GM12892 (cell line): ENCODE results near the gene SRCIN1.

ENCODE experiments used
- DNase-seq: peaks from one replicate; pipeline ENCODE4 v3.0.0; 2011; ENCODE audit not compliant: insufficient read length
- FAIRE-seq: peaks from 2 replicates; lab custom pipeline; 2011; peaks lifted over from hg19 to GRCh38; lab: Jason Lieb, UNC
- POLR2A ChIP-seq: IDR thresholded peaks from 2 replicates; pipeline ENCODE4 v1.6.1; 2011; ENCODE audit warnings: low read depth, low read length, control low read depth
- POLR2AphosphoS5 ChIP-seq: IDR thresholded peaks from 2 replicates; pipeline ENCODE4 v1.6.1; 2011; ENCODE audit warnings: low read depth, low read length, control low read depth
- TAF1 ChIP-seq: IDR thresholded peaks from 2 replicates; pipeline ENCODE4 v1.6.1; 2011; ENCODE audit warnings: low read depth, mild to moderate bottlenecking, control low read depth, low read length, borderline replicate concordance

Gene SRCIN1

DNA sequence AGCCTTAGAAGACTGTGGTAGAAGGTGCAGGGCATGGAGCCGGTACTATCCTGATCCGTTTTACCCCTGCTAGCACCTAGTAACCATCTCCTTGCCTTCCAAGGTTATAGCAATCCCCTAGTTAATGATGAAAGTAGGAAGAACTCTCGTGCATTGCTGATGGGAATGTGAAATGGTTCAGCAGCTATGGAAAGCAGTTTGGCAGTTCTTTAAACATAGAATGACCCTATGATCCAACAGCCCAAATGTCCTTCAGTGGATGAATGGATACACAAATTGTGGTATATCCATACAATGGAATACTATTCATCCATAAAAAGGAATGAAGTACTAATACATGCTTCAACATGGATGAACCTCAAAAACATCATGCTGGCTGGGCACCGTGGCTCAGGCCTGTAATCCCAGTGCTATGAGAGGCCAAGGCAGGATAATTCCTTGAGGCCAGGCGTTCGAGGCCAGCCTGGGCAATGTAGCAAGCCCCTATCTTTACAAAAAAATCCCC is 6.2 kb upstream of the SRCIN1 start:
- FAIRE-seq (no peak), DNase-seq (no peak)

DNA sequence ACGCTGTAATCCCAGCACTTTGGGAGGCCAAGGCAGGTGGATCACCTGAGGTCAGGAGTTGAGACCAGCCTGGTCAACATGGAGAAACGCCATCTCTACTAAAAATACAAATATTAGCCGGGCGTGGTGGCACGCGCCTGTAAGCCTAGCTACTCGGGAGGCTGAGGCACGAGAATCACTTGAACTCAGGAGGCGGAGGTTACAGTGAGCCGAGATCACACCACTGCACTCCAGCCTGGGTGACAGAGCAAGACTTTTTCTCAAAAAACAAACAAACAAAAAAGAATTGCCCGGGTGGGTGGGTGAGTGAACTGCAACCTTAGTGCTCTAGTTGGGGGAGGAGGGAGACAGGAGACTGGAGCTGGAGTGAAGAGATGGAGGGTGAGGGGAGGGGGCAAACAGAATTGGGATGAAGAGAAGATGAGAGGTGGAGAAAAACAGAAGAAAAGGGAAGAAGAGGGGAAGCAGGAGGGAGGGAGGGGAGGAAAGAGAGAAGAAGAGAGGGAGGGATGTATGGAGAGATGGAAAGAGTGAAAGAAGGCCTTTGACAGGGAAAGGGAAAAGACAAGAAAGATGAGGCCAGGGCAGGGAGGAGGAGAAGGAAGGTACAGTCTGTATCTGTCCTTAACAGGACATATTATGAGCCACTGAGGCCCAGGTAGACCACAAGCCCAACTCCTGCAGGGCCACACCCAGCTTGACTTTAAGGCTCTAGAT is 5.5 kb upstream of the SRCIN1 start:
- FAIRE-seq (no peak), DNase-seq (no peak)
- TF ChIP-seq POLR2A = no peak
- TF ChIP-seq POLR2AphosphoS5 = no peak
- TF ChIP-seq TAF1 = no peak

More for the DNA sequence above, 6.2 kb upstream of the SRCIN1 start:
- TF ChIP-seq POLR2A (no peak), TAF1 (no peak), POLR2AphosphoS5 (no peak)

DNA sequence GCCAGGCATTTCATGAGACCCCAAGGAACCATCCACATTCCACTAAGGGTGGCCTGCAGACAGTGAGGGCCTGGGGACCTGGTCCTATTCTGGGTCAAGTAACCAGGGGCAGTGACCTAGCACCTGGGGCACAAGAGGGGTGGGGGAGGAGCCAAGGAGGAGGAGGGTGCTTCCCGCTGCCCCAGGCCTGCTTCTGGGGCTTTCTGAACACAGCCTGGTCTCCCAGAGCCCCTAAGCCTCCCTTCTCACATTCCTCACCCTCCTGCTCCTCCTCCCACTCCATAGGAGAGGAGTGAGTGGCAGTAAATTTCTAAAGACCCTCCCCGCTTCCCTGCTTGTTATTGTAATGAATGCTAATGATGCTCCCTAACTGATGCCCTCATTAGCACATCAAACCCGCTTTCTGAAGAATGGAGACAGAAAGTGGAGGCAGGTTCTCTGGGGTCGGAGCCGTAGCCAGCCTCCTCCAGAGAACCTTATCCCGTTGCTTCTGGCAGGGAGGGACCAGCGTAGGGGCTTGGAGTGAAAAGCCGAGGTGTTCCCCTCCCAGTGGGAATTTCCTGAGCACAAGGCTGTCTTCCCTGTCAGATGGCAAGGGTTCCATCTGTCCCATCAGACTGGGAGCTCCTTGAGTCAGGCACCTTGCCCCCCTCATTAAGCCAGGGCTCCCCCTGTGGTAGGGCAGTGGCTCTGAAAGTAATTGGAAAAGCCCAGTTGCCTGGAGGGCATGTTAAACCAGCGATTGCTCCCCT is 3.7 kb upstream of the SRCIN1 start:
- TF ChIP-seq POLR2A (no peak), TAF1 (no peak), POLR2AphosphoS5 (no peak)
- DNase-seq = no peak
- FAIRE-seq = no peak

DNA sequence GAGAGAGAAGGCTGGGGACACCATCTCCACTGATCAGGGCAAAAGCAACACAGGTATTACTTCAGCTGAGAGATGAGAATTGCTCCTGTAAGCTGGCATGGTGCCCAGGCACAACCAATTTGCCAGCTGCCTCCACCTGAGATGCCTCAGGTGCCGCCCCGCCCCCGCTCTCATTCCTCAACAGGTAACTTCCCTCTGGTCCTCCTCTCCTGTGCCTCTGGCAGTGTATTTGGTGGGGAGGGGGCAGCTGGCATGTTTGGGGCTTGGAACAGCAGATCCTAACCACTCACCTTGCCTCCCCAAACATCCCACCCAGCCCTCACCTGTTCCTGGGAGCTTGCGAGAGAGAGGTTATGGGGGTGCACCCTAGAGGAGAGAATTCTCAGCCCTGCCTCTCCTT is 2.9 kb upstream of the SRCIN1 start:
- TF ChIP-seq POLR2AphosphoS5 = no peak
- no peak for TF ChIP-seq POLR2A
- TF ChIP-seq TAF1 = no peak
- no peak for DNase-seq
- no peak for FAIRE-seq

DNA sequence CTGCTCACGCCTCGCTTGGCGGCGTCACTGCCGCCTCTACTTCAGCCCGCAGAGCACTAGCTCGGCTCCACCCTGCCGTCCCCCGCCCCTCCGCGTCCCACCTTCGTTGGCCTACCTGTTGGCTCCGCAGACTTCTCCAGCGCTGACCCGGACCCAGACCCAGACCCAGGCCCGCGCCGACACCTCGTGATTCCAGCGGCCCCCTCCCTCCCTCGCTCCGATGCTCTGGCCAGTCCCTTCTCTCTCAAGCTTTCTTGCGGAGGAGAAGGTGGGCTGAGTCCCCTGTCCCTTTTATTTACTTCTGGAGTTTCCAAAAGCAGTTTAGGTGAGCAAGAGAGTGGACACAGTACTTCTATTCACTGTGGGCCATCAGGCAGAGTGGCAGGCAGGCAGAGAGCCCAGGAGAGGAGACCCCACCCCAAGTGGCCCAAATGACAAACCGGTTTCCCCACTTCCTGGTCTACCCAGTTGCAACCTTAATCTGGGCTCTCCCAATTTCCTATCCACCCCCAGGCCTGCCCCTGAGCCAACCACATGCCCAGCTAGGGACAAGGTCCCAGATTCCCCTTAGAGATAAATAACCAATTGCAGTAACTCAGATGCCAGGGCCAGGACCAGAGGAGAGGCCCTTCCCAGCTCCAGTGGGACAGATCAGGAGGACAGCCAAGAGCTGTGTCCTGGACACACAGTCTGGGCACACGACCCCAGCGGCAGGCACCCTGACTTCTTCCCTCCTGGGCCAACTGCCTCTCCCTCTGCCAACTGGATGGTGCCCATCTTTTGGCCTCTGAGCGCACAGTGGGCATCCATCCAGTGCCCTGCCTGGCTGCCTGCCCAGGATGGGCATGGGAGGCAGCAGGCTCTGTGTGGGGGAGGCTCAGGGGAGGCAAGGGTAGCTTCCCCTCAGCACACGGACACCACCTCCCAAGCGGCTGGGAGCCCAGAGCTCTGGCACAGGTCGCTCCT is 1.2 kb upstream of the SRCIN1 start:
- no peak for FAIRE-seq
- TF ChIP-seq TAF1 (no peak), POLR2AphosphoS5 (no peak), POLR2A (no peak)
- no peak for DNase-seq

DNA sequence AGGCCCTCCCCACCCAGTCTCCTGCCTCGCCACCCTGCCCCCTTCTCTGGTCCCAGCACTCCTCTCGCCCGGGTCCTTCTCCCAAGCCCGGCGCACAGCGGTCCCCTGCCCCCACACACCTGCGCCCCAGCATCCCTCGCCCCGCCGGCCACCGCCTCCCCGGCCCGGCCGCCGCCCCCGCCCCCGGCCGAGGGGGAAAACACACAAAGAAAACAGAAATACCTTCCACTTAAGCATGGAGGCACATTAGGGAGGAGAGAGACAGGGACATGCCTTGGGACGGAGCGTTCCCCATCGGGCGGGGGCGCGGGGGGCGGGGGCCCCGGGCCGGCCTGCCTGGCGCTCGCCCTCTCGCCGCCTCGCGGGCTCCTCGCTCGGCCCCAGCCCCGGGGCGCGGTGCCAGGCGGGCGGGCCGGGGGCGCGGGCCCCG is 326 bp downstream of the SRCIN1 start:
- TF ChIP-seq TAF1 (no peak), POLR2AphosphoS5 (no peak), POLR2A (no peak)
- peak; percentile 60 for DNase-seq
- no peak for FAIRE-seq

DNA sequence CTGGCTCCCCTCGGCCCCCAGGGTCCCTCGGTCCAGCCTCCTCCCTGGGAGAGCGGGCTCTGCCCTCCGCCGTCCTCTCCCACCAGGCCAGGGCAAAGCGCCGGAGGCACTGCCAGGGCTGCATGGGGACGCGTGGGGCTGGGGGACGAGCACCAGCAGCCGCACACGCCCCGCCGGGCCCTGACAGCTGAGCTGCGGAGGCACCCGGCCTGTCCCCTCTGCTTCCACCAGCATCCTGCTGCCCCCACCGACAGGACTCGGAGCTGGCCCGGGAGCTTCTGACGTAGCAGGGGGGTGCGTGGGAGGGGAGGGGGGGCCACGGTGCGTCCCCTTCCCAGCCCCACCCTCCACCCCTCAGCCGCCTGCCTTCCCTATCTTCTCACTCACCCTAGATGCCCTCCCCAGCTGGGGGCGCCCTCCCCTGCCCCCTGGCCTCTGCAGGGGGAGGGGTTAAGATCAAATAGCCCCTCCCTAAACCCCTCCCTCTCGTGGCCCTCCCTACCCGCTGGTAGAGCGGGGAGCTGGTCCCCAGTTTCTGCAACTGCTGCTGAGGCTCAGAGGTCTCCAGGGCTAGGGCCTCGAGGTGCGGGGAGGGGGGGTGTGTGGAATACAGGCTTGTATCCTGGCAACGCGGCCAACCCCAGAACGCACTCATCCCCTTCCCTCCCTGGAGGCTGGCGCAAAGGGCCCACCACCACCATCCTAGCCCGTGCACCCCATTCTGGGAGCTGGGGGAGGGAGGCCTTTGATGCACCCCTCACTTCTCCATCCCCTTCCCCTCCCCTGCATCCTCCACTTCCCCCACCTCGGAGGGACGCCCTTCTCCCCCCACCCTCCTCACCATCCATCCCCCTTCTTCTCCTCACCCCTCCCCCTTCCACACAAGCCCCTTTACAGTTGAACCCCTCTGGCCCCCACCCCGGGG is 1.0 kb downstream of the SRCIN1 start:
- TF ChIP-seq POLR2AphosphoS5 (no peak), POLR2A (no peak), TAF1 (no peak)
- DNase-seq = no peak
- FAIRE-seq = no peak

DNA sequence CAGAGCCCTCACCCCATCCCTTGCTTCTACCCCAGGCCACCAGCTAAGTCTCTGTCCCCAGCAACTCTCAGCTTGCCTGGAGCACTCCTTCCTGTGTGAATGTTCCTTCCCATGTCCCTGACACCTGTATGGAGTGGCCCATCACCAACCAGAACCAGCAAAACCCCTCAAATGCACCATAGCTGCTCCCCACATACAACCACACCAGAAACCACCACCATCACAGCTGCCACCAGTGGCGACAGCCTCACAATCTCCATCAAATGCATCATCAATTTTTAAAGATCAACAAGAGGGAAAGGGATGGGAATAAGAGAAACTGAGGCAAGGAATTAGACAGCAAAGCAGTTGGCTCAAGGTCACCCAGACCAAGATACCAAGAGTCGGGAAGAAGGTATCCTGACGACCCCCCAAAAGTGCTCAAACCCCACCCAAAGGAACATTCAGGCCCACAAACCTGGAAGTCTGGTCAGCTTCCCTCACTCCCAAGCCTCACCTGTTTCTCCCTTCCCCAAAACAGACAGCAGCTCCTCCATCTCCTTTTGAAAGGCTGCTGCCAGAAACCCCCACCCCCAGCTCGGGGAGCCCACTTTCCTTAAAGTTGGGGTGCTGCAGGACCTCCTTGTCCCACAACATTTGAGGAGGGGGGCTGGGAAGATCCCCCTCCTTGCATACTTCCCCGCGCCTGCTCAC is 1.8 kb downstream of the SRCIN1 start:
- no peak for FAIRE-seq
- TF ChIP-seq POLR2A = no peak
- no peak for TF ChIP-seq POLR2AphosphoS5
- no peak for TF ChIP-seq TAF1
- DNase-seq = no peak

DNA sequence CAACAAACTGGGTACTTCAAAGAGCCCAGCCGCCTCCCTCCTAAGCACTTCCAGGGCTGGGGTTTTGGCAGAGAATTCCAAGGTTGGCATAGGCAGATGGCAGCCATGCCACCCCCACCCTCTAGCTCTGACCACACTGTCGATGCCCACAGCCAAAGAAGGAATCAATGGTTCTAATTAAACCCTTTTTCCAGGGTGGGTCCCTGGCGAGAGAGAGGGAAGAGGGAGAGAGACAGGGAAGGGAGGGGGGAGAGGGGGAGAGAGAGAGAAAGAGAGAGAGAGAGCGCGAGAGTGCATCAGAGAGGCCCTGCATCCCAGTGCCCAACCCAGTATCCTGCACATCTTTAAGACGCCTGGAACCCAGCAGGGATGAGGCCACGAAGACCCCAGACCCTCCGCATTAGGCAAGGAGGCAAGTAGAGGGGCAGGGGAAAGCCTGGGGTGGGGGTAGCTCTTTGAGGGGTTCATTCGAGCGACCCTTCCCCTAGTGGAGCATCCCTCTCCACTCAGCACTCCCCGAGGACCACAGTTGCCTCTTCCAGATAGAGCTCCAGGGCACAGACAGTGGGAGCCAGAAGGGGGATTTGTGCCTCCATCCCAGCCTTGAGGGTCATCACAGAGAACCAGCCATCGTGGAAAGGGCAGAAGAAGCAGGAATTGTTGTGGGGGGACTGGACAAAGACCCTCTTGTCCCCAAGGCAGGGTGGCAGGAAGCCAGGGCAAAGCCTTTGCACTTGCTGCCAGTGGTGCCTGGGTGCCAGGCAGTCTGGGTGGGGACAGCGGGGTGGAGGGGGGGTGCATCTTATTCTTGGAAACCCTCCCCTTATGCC is 2.6 kb downstream of the SRCIN1 start:
- TF ChIP-seq POLR2A = no peak
- no peak for TF ChIP-seq TAF1
- no peak for TF ChIP-seq POLR2AphosphoS5
- FAIRE-seq (no peak), DNase-seq (no peak)
